OCI-LY7 (cell line): ENCODE data around the gene RNF146. TPM values are rescaled to one million over a fixed set of nuclear protein-coding genes. Genes with fewer than 3 reads are reported as not detected.

Experiments used
- BruUV-seq: library from RNA; stranded (reverse); fragments of 400-500 nt; replicated peaks from 2 replicates; lab custom pipeline; 2021; lab: Mats Ljungman, UMichigan
- CTCF ChIA-PET: fragments of 300-600 bp; sonication (Branson Sonifier 250); formaldehyde crosslinking; loops from one replicate; lab custom pipeline; 2022; ENCODE audit warnings: antibody characterized with exemption; ENCODE audit not compliant: unreplicated experiment; lab: Charles Lee
- POLR2A ChIA-PET: fragments of 300-600 bp; sonication (Branson Sonifier 250); formaldehyde crosslinking; loops from one replicate; lab custom pipeline; 2022; ENCODE audit warnings: antibody characterized with exemption; lab: Charles Lee
- DNase-seq: peaks from one replicate; pipeline ENCODE4 v3.0.0-alpha.2; 2015; ENCODE audit warnings: low spot score
- H2AFZ ChIP-seq: fragments of 200-600 bp; sonication (generic), shearing (Covaris generic); 2 replicates; pipeline ENCODE4 v1.6.1; 2014; ENCODE audit warnings: mild to moderate bottlenecking, antibody characterized with exemption, low read length, moderate library complexity
- H3K27ac ChIP-seq: fragments of 200-600 bp; sonication (generic); 2 replicates; pipeline ENCODE4 v1.5.1; 2014; ENCODE audit warnings: mixed run types, low read depth, mild to moderate bottlenecking, moderate library complexity, low read length, inconsistent platforms; ENCODE audit not compliant: poor library complexity, severe bottlenecking
- H3K36me3 ChIP-seq: fragments of 200-600 bp; sonication (generic); 2 replicates; pipeline ENCODE4 v1.6.1; 2014; ENCODE audit warnings: mild to moderate bottlenecking, antibody characterized with exemption, low read length, moderate library complexity, mixed read lengths; ENCODE audit not compliant: insufficient read depth
- H3K4me1 ChIP-seq: fragments of 200-600 bp; sonication (generic); 2 replicates; pipeline ENCODE4 v1.5.1; 2014; ENCODE audit warnings: mild to moderate bottlenecking, low read length; ENCODE audit not compliant: insufficient read depth, poor library complexity, severe bottlenecking
- H3K4me2 ChIP-seq: fragments of 200-600 bp; sonication (generic); 2 replicates; pipeline ENCODE4 v1.6.1; 2014; ENCODE audit warnings: mild to moderate bottlenecking, low read length
- H3K4me3 ChIP-seq: fragments of 200-600 bp; sonication (generic); 2 replicates; pipeline ENCODE4 v1.5.1; 2014; ENCODE audit warnings: mild to moderate bottlenecking, low read depth, low read length; ENCODE audit not compliant: poor library complexity, severe bottlenecking
- H3K79me2 ChIP-seq: fragments of 200-600 bp; sonication (generic); 2 replicates; pipeline ENCODE4 v1.6.1; 2016; ENCODE audit warnings: low read depth, mild to moderate bottlenecking, low read length, moderate library complexity, mixed read lengths; ENCODE audit not compliant: insufficient read depth
- H3K9me2 ChIP-seq: fragments of 200-600 bp; sonication (generic); 2 replicates; pipeline ENCODE4 v1.6.1; 2016; ENCODE audit warnings: mild to moderate bottlenecking, low read length, mixed read lengths; ENCODE audit not compliant: insufficient read depth
- H3K9me3 ChIP-seq: fragments of 200-600 bp; sonication (generic); 2 replicates; pipeline ENCODE4 v1.6.1; 2014; ENCODE audit warnings: mild to moderate bottlenecking, mixed run types, low read length, mixed read lengths
- H4K20me1 ChIP-seq: fragments of 200-600 bp; sonication (generic); 2 replicates; pipeline ENCODE4 v1.6.1; 2014; ENCODE audit warnings: mild to moderate bottlenecking, antibody characterized with exemption, low read length, moderate library complexity, mixed read lengths; ENCODE audit not compliant: insufficient read depth
- EZH2phosphoT487 ChIP-seq: fragments of 200-600 bp; sonication (generic); IDR thresholded peaks from 2 replicates; pipeline ENCODE4 v1.6.1; 2018; ENCODE audit warnings: low read depth, borderline replicate concordance, mild to moderate bottlenecking, mixed run types, antibody characterized with exemption, low read length, moderate library complexity, mixed read lengths
- intact Hi-C: fragments of 100-400 bp; cut with micrococcal nuclease; formaldehyde crosslinking; loops from one replicate; pipeline ENCODE4 v1.10.0; 2022; ENCODE audit not compliant: unreplicated experiment
- total RNA-seq, 2 experiments: library from RNA; depleted of rRNA in 1 of 2; stranded (reverse); fragments of >200 nt in 1 of 2; shearing (Covaris generic) in 1 of 2; gene quantifications; 2 replicates each; pipeline ENCODE4 v1.2.3, GENCODE V29; 2014 to 2022
- TF ChIP-seq, protein P1 (sequence below): fragments of 200-600 bp; sonication (generic); conservative IDR thresholded peaks from 2 replicates; pipeline ENCODE4 v1.5.1; 2014; ENCODE audit warnings: mild to moderate bottlenecking, antibody characterized with exemption, low read length, moderate library complexity, mixed read lengths

The RNF146 gene
- total RNA-seq, 2 experiments from 2014 or later: 11.1 to 26.3 TPM

DNA sequence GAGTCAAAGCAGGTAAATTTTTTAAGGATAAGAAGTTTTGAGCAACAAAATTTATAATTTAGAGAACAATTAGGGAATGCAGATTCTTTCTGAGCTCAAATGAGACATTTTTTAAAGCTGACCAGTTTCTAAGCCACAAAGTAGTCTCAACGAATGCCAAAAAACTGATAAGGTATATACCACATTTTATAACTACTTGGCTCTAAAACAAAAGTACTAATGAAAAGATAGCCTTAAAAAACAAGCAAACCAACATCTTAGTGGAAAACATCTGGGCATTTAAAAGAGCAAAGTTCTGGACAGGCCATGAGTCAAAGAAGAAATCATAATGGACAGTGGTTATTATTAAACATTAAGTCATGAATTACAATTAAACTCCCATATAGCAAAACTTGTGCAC is 23.2 kb upstream of the RNF146 start:
- H3K9me2 ChIP-seq: no peaks in the 10 kb centered on the region
- intact Hi-C loops: no loop called here
- no TSS peak for BruUV-seq
- no peaks in the 10 kb centered on the region for H3K9me3 ChIP-seq
- no peak overlapping the region for H2AFZ ChIP-seq
- no peak overlapping the region for H3K27ac ChIP-seq
- POLR2A ChIA-PET: no interaction called here
- no peaks in the 10 kb centered on the region for H4K20me1 ChIP-seq
- H3K36me3 ChIP-seq: no peaks in the 10 kb centered on the region
- CTCF ChIA-PET: no interaction called here
- TF ChIP-seq EZH2phosphoT487: no peak
- TF ChIP-seq, protein P1, sequence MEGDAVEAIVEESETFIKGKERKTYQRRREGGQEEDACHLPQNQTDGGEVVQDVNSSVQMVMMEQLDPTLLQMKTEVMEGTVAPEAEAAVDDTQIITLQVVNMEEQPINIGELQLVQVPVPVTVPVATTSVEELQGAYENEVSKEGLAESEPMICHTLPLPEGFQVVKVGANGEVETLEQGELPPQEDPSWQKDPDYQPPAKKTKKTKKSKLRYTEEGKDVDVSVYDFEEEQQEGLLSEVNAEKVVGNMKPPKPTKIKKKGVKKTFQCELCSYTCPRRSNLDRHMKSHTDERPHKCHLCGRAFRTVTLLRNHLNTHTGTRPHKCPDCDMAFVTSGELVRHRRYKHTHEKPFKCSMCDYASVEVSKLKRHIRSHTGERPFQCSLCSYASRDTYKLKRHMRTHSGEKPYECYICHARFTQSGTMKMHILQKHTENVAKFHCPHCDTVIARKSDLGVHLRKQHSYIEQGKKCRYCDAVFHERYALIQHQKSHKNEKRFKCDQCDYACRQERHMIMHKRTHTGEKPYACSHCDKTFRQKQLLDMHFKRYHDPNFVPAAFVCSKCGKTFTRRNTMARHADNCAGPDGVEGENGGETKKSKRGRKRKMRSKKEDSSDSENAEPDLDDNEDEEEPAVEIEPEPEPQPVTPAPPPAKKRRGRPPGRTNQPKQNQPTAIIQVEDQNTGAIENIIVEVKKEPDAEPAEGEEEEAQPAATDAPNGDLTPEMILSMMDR: no peak
- no peaks in the 10 kb centered on the region for H3K79me2 ChIP-seq
- H3K4me1 ChIP-seq: no peaks in the 10 kb centered on the region
- no peak overlapping the region for H3K4me2 ChIP-seq
- no peak for DNase-seq
- H3K4me3 ChIP-seq: no peak overlapping the region

DNA sequence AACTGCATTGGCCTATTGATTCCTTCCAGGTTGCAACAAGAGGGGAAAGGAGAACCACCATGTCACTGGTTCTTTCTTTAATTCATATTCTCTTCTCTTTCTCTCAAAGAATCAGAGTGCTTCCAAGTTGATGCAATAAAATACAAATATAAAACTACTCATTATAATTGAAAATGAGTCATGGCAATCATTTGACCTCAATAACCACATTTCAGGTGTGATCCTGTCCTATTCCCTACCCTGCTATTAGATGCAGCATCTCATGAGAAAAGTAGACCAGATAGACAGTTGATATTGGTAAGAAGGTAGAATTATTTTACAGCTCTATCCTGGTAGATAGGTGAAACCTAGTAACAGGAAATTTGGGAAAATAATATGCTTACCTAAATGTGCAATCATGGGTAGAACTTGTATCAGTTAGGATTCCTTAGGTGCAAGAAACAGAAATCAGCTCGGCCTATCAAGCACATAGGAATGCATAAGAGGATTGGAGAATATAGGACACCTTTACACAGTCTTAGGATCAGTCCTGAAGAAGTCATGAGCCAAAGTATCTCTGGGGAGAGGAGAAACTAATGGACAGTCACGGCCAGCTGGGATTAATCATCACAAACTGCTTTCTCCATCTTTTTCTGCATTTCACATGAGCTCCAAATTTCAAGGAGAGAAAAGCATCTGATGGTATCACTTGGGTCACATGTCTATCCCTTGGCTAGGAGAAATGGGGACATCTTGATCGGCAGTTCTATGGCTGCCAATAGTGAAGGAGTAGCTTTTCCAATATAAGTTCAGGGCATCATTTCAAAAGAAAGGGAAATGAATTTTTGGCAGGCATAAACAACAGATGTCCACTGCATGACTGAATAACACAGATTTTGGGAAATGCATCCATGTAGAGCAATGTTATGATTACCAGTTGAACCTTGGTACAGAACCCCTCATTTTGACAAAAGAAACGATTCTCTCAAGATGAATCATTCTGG is 19.3 kb upstream of the RNF146 start:
- BruUV-seq: no TSS peak
- Histone ChIP-seq H3K4me2 (no peak overlapping the region), H3K79me2 (no peaks in the 10 kb centered on the region), H2AFZ (no peak overlapping the region), H3K9me2 (no peaks in the 10 kb centered on the region), H3K4me3 (no peak overlapping the region), H3K4me1 (no peaks in the 10 kb centered on the region), H4K20me1 (no peaks in the 10 kb centered on the region), H3K9me3 (no peaks in the 10 kb centered on the region), H3K27ac (no peak overlapping the region), H3K36me3 (no peaks in the 10 kb centered on the region)
- intact Hi-C loops: no loop called here
- CTCF ChIA-PET: no interaction called here
- no peak for TF ChIP-seq EZH2phosphoT487
- TF ChIP-seq, protein P1: no peak
- DNase-seq: no peak
- POLR2A ChIA-PET: interaction anchor here (0.7 kb wide), 1 partner anchor 1016 kb away, joined by 3 read pairs; no protein-coding TSS in a partner anchor

DNA sequence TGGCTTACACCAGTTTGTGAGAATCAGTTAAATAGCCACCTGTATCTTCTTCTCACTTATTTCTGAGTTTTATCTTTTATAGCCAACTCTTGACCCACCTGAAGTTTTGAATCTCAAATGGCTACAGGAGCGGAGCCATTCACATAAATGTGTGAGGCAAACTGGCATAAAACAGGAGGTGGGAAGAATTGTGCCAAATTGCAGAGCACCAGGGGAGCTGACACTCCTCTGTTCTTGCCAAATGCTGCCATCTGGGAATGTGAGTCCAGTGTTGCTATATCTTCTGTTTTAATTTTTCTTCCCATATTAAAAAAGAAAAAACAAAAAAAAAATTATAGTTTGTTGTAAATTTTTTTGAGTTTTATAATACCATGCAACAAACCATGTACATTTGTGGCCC is 17.0 kb upstream of the RNF146 start:
- TF ChIP-seq EZH2phosphoT487: no peak
- TF ChIP-seq, protein P1: no peak
- H3K4me1 ChIP-seq: no peaks in the 10 kb centered on the region
- no TSS peak for BruUV-seq
- ChIA-PET CTCF (no interaction called here), POLR2A (no interaction called here)
- intact Hi-C loops: no loop called here
- no peak for DNase-seq
- no peak overlapping the region for H3K4me3 ChIP-seq
- H4K20me1 ChIP-seq: no peaks in the 10 kb centered on the region
- H3K27ac ChIP-seq: no peak overlapping the region
- H3K36me3 ChIP-seq: no peaks in the 10 kb centered on the region
- H2AFZ ChIP-seq: no peak overlapping the region
- H3K4me2 ChIP-seq: no peak overlapping the region
- H3K79me2 ChIP-seq: no peaks in the 10 kb centered on the region
- H3K9me3 ChIP-seq: no peaks in the 10 kb centered on the region
- H3K9me2 ChIP-seq: no peaks in the 10 kb centered on the region
